LHCN-M2 (cell line): ENCODE measurements around the gene CXCR6. TPM values are rescaled to one million over a fixed set of nuclear protein-coding genes. Genes with fewer than 3 reads are reported as not detected.

Experiments used
- DNase-seq: peaks from one replicate; pipeline ENCODE4 v3.0.0-alpha.2; 2012; ENCODE audit warnings: low read depth
- total RNA-seq: library from RNA; depleted of rRNA; stranded (reverse); fragments of >200 nt; gene quantifications from 2 replicates; pipeline ENCODE4 v1.2.3, GENCODE V29; 2014

CXCR6 gene
- total RNA-seq, 1 experiment from 2014 or later, result not detected

GRCh38 chr3:45922039-45922326, 21.3 kb upstream of the CXCR6 start:
- DNase-seq, result no peak

DNA sequence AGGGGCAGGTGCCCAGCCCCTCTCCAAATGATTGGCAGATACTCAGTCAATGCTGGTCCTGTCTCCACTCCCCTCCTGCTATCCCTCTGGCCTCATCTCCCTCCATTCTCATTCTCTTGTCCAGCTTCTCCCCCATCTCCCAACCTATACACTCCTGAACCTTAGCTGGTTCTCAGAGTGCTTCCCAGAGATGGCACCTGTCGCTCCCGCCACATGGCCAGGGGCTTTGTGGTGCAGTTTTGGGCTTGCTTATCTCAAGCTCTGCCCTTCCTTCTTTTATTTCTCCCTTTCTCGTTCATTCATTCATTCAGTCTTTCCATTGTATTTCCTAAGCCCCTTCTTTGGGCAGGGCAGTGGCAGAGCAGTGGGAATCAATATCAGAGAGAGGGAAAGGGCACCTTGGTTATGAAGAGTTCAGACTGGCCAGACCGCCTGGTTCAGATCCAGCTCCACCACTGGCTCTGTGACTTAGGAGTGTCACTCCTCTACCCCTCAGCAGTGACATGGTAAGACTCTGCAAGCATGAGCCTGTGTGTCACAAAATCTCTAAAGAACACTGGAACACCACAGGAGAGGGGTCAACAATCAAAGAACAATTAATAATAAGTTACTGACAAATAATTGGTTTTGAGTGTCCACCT, 20.2 kb upstream of the CXCR6 start:
- no peak for DNase-seq

DNA sequence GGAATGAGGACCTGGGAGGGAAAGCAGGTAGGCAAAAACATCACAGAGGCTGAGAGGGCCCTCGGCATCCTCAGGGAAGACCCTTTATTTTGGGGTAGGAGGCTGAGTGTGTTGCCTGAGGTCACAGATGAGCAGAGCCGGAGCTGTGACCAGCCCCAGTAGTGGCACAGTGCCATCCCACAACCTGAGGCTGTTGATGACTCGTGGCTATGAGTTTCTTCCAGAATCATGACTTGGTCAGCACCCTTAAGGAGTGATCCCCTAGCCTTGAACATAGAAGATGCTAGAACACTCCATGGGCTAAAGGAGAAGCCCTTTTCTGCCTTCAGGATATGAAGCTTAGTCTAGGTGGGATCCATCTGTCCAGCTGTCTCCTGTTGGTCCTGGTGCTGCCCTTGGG, 19.5 kb upstream of the CXCR6 start:
- DNase-seq, result peak; percentile 69

DNA sequence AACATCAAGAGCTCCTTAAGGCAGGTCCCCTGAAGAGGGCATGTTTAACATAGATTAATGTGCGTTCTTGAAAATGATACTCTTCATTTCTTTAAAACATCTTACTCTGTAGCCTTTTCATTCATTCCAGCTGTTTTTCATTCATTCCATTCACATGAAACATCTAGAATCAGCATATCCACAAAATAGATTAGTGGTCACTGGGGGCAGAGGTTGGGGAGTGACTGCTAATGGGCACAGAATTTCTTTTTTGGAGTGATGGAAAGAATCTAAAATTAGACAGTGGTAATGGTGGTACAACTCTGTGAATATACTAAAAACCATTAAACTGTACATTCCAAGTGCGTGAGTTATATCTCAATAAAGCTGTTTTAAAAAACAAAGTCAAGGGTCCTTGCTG, 15.4 kb upstream of the CXCR6 start:
- peak; percentile 87 for DNase-seq

- peak; percentile 39 for DNase-seq
Observed at GRCh38 chr3:45929042-45929679, 14.1 kb upstream of the CXCR6 start.

DNA sequence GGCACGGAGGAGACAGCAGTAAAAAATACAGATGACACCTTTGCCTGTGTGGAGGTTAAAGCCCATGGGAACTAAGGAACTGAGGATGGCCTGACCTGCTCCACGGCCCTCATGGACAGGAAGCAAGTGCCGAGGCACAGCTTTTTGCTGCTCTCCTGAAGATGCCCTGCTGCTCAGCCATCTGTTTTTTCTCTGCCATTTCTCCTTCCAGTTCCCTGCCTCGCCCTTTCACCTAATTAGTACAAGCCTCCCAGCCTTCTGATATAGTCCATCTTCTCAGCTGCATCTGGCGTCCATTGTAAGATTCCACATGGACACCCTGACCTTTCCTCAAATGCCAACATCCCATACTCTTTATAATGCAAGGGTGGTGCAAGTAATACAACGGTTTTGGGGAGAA, 11.8 kb upstream of the CXCR6 start:
- DNase-seq, result no peak

DNA sequence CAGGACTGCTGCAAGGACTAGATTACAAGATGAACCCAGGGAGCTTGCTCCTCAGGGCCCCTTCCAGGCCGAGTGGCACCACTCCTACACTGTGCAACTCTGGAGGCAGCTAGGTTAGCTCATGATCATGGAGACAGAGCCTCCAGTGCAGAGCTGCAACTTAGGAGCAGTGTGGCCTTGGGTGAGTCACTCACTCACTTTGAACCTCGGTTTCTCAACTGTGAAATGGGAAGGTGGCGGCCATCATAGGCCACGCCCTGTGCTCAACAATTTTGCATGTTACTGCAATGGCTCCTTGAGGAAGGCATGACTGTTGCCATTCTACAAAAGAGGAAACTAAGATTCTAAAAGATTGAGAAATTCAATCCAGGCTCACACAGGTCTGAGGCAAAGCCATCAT, 11.2 kb upstream of the CXCR6 start:
- no peak for DNase-seq

DNA sequence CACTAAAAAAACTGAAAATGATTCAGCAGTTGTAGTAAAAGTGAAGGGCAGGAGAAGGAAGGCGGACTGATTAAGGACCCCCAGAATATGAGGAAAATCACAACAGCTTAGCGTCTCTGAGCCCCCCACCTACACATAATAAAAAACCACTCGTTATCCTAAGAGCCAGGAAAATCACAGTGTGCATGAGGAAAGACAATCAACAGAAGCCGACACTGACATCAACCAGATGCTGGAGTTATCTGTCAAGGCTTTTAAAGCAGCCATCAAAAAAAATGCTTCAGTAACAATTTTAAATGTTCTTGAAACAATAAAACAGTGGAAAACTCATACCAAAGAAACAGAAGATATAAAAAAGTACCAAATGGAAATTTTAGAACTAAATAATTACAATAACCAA, 9.7 kb upstream of the CXCR6 start:
- DNase-seq, result no peak

DNA sequence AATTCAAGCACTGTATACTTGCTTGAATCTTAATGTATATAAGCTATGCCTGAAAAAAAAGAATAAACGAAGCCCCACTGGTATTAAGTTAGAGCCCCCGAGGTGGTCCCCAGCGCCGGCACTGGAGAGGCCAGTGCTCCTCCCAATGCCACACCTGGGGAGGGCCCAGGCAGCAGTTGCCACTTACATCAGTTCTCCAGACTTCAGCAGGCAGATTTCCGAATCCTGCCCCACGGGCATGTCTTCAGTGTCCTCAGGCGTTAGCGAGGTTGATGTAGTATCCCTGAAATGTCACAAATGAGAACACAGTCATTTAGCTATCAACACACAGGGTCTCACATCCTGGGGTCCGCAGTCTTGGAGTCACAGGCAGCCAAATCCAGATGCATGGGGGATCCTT, 7.0 kb upstream of the CXCR6 start:
- DNase-seq, result no peak

GRCh38 chr3:45937206-45938042, 5.8 kb upstream of the CXCR6 start:
- no peak for DNase-seq

- DNase-seq, result no peak
Observed at GRCh38 chr3:45938043-45938435, 5.2 kb upstream of the CXCR6 start.

GRCh38 chr3:45938864-45939263, 4.4 kb upstream of the CXCR6 start:
- peak; percentile 88 for DNase-seq

DNA sequence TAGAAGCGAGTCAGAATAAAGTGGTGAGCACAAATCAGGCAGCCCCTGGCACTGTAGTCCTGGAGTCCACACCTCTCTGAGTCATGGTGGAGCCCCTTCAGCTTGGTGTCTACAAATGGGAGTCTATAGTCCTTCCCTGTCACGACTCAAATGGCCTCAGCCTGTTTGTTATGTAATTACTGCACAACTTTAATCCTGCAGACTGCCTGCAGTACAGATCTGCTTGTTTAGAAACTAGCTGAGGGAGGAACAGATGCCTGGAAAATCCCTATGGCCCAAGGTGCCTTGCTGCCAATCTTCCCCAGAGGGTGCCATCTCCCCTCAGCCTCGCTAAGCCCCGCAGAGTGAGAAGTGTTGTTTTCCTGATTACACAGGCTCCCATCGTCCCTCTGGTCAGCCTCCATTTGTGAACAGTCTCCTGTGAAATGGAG, 3.9 kb upstream of the CXCR6 start:
- peak; percentile 9 for DNase-seq

GRCh38 chr3:45940004-45940780, 3.1 kb upstream of the CXCR6 start:
- DNase-seq, result no peak

GRCh38 chr3:45940781-45941365, 2.4 kb upstream of the CXCR6 start:
- DNase-seq, result no peak

- DNase-seq, result no peak
Observed at GRCh38 chr3:45942051-45942825, 1.0 kb upstream of the CXCR6 start.

GRCh38 chr3:45944830-45945620, 1.8 kb downstream of the CXCR6 start:
- DNase-seq, result no peak

DNA sequence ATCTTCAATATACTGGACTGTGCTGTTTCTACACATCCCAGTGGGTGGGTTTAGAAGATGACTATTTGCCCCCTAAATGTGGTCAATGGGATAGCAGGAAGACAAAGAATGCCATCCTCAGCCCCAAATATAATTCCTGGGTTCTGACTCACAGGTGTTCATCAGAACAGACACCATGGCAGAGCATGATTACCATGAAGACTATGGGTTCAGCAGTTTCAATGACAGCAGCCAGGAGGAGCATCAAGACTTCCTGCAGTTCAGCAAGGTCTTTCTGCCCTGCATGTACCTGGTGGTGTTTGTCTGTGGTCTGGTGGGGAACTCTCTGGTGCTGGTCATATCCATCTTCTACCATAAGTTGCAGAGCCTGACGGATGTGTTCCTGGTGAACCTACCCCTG, 3.0 kb downstream of the CXCR6 start:
- peak; percentile 11 for DNase-seq

DNA sequence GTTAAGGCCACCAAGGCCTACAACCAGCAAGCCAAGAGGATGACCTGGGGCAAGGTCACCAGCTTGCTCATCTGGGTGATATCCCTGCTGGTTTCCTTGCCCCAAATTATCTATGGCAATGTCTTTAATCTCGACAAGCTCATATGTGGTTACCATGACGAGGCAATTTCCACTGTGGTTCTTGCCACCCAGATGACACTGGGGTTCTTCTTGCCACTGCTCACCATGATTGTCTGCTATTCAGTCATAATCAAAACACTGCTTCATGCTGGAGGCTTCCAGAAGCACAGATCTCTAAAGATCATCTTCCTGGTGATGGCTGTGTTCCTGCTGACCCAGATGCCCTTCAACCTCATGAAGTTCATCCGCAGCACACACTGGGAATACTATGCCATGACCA, 3.6 kb downstream of the CXCR6 start:
- DNase-seq, result no peak

DNA sequence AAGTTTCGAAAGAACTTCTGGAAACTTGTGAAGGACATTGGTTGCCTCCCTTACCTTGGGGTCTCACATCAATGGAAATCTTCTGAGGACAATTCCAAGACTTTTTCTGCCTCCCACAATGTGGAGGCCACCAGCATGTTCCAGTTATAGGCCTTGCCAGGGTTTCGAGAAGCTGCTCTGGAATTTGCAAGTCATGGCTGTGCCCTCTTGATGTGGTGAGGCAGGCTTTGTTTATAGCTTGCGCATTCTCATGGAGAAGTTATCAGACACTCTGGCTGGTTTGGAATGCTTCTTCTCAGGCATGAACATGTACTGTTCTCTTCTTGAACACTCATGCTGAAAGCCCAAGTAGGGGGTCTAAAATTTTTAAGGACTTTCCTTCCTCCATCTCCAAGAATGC, 4.1 kb downstream of the CXCR6 start:
- DNase-seq, result no peak
